Hippocampal formation (tissue), 2 donors: ENCODE data around the gene C3.

ENCODE experiments used
- DNase-seq, 2 donors: peaks; one replicate each; lab custom pipeline; 2025; lab: John Stamatoyannopoulos, UW

Gene C3

DNA sequence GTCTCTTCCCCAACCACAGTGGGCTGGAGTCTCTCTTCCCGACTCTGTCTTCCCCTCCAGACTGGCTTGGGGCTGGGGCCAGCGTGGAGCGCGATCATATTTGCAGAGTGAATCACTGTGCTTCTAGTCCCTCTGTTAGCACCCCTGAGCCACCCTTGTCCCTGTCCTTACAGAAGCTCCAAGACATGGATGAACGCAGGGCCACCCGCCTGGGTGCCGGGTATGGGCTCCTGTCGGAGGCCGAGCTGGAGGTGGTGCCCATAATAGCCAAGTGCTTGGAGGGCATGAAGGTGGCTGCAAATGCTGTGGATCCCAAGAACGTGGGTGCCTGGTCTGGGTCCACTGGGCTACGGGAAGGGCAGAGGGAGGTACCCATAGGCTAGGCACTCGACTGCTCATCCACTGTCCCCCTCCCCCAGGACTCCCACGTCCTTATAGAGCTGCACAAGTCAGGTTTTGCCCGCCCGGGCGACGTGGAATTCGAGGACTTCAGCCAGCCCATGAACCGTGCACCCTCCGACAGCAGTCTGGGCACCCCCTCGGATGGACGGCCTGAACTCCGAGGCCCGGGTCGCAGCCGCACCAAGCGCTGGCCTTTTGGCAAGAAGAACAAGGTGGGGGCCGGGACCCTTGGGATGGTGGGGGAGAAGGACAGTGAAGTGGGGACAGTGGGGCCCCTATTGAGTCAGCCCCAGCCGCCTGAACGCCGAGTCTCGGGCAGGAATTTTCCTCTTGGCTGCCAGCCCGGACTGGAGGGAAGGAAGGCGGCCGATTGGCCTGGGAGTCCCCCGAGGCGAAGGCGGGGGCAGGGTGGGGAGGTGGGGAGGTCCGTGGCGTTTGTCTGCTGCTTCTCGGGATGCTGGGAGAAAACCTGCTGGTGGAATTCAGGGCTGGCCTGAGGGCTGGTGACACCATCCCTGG, 24.2 kb upstream of the C3 start:
- DNase-seq: peak in 1 of 2 donors; percentile 45

DNA sequence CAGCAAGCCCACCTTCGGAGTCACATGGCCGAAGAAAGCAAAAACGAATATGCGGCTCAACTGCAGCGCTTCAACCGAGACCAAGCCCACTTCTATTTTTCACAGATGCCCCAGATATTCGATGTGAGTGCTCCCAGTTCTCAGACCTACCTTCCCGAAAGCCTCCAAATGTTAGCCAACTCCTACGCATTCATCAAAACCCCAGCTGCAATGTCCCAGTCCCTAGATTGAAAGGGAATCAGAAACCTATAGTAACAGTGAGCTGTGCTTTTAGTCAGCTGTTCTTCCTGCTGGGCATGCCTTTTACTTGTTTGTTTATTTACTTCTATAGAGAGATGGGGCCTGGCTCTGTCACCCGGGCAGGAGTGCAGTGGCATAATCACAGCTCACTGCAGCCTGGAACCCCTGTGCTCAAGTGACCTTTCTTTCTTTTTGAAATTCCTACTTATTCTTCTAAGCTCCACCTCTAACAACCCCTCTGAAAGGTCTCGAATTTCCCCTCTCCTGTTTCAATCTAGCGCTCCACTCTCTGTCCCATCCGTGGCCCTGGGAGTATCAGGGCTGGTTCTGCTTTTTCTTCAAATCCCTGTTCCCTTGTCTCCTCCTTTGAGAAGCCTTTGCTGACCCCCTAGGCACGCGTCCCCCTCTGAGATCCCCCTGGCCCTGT, 23.4 kb upstream of the C3 start:
- DNase-seq: no peak

DNA sequence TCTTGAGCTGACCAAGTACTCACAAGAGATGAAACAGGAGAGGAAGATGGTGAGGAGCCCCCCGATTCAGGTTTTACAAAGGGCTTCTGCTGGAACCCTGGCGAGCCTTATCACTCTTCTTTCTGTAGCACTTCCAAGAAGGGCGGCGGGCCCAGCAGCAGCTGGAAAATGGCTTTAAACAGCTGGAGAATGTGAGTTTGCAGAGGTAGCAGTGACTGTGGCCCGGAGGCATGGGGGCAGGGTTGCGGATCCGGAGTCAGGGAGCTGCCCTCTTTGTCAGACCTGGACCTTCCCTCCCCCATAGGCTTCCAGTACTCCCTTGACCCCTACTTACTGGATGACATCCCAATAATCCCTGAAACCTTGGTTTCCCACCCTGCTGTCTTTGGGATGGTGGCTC, 22.6 kb upstream of the C3 start:
- no peak for DNase-seq

DNA sequence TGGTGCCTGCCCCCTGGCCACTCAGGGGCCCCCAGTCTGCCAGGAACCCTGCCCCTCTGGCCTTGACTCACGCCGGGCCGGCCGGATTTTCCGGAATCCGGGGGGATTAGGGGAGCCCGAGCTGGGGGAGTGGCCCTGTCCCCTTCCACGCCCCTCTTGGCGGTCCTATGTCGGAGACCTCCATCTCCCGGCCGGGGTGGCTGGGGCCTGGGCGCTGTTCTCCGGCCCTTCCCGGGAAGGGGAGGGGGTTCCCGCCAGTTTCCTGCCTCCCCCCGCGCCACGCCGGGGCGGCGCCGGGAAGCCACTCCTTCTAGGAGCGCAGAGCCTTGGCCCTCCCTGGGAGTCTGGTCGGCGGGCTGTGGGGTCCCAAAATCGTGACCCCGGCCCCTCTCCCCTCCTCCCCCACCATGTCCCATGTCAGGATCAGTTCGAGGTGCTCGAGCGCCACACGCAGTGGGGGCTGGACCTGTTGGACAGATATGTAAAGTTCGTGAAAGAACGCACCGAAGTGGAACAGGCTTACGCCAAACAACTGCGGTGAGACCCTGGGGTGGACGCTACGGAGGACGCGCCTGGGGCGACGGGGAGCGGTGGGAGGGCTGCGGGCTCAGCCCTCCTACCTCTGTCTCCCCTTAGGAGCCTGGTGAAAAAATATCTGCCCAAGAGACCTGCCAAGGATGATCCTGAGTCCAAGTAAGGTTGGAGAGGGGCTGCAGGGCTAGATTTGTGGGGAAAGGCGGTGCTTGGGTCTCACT, 20.3 kb upstream of the C3 start:
- no peak for DNase-seq

DNA sequence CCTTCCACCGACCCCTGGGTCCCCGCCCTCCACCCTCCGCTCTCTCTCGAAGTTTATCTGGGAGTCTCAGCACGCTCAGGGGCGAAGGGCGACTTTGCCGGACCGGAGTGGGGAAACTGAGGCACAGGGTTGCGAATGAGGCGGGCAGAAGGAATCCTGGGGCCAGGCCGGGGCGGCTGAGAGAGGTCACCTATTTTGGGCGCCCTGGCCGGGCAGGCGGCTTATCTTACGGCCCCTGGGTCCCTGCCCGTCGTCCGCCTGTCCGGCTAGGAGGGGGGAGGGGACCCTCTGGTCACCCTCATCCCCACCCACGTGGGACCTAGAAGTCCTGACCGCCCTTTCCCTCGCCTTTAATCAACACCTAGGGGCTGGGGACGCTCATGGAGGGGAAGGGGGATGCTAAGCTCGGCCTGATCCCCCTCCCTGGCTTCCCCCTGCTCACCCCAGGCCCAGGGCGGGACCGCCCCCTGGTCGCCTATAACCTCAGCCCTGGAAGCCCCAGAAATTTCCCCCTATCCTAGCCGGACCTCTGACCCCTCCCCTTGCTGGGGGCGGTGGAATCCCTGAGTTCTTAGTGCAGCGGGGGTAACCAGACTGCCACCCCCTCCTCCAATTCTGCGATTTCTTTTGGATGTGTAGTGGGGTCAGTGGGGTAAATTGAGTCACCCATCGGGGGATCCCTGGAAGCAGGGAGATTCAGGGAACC, 19.6 kb upstream of the C3 start:
- DNase-seq: no peak

DNA sequence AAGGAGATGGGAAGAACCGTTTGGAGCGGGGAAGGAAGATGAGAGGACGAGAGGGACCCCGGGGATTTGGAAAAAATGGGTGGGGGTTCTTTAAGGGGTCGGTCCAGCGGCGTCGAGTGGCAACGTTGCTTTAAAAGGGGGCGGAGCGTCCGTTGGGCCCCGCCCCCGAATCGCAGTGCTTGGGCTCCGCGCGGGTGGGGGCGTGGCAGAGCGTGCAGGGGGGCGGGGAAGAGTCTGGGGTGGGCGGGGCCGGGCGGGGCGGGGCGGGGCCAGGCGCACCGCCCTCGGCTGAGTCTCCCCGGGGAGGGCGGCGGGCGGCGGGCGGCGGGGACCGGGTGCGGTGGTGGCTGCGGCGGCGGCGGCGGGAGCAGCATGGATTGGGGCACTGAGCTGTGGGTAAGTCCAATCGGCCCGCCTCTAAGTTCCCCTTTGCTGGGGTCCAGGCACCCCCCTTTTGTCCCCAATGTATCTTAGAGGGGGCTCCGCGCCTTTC, 19.0 kb upstream of the C3 start, which contains the start of gene TRIP10:
TRIP10 (plus strand) TSS at position 291 of the 493 bp plus-strand sequence; CDS start at position 373, 82 bp downstream.
- DNase-seq: peak; percentile 65 to 70

DNA sequence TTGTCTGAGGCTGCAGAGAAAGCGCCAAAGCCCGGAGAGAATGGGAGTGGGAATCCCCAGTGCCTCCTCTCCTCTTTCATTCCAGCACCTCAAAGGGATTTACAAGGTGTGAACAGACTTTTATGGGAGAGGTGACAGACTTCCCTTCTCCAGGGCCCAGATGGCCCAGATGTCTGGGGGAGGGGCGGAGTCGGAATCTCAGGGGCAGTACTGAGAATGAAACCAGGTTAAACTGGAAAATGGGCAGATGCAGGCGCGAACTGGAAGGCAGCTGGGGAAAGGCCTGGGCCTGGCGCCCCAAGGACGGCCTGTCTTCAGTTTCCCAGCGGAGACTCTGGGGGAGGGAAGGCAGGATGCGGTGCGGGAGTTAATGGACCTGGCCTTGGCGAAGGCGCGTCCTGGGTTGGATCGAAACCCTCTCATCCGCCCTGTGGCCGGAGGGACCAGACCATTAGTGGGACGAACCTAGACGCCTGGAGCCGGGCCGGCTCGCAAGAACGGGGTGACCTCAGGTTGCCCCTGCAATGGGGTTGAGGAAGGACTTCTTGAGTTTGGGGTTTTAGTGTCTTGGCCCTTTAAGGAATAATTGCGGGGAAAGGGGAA, 18.4 kb upstream of the C3 start:
- DNase-seq: no peak

DNA sequence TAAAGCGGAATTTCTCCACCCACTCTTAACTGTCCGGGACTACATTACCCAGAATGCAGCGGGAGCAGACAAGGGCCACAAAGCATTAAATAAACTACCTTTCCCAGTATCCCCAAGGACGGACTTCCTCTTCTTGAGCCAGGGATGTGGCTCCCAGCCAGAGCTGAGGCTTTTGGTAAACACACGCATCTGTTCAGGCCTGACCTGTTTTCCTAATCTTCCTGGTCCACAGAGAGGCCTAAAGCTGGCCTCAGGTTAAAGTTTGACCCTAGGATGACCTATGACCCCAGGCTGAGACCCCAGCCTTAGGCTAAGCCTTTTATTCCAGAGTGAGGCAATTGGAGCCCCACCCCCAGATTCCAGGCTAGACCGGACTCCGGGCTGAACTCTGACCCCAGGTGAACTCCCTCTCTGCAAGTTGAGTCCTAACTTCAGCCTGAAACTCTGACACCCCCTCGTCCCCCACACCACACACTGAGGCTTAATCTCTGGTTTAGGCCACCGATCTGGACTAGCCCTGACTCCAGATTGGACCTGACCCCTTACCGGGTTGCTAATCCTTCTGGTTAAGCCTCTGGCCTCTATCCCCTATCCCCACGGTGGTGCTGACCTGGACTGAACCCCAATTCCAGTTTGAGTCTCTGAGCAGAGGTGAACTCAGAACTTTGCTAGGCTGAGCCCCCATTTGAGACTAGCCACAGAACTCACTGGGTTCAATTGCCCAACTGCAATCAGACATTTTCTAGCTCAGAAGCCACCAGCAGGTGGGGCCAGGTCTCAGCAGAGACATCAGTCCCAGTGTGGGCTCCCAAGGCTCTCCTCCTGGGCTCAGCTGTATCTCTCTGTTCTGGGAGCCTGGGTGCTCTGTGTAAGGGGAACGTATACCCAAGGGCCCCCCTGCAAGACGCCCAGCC, 17.7 kb upstream of the C3 start:
- peak; percentile 64 to 74 for DNase-seq

DNA sequence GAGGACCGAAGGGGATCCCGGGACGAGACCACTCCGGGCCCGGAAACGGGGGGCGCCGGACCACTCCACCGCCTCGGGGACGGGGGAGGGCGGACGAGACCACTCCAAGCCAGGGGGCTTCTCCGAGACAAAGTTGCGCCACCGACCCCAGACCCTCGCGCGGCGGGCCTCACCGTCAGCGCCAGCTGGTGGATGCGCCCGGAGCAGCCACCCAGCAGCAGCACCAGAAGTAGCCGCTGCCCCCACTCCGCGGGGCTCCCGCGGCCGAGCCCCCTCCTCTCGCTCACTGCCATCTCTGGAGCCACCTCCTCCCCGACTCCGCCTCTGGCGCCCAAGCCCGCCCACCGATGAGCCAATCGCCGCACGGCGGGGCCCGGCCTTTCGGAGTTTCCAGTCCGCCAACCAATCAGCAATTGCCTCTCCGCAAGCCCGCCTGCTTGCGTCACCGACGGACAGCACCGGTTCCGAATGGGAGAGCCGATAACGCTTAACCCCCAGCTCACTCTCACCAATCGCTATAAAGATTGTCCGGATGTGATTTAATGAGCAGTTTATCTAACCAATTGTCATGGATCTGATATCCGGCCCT, 16.9 kb upstream of the C3 start, which contains the start of gene GPR108:
GPR108 (minus strand) TSS at position 297 of the 589 bp plus-strand sequence; CDS start at position 293, 4 bp downstream.
- DNase-seq: peak; percentile 100

DNA sequence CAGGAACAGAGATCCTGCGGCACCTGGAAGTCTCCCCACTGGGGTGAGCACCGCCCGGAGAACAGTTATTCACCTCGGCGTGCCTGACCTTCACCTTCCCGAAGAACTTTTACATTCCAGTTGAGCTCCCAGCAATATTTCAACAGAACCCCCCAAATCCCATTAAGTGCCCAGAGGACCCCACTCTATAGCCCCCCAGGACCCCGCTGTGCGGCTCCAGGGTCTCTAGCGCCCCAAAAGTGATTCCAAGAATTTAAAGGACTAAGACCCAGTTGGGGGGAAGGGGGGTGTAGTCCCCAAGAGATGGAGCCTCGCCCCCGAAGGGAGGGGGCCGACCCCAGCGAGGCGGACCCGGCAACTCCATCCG, 16.4 kb upstream of the C3 start:
- DNase-seq: no peak

DNA sequence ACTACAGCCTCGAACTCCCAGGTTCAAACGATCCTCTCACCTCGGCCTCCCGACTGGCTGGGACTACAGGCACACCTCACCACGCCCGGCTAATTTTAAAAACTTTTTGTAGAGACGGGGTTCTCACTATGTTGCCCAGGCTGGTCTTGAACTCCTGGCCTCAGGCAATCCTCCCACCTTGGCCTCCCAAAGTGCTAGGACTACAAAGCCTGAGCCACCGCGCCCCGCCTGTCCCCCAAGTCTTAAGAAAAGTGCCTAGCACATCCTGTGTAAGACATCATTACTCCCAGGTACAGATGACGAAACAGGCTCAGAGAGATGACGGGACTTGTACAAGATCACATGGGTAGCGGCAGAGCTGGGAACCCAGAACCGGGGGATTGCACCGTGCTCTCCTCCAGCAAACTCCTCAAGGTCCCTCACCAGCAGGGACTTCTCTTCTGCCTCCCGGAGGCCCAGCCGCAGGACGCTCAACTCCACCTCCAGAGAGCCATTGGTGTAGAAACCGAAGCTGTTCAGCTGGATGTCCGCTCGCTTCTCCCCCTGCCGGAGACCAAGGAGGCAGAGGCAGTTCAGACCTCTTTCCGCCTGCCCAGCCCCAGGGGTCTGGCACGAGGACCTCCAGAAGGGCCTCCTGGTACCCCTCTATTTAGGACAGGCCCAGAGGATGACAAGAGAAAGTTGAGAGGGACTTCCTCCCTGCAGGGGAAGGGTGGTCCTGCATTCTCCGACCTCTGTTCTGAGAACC, 15.9 kb upstream of the C3 start:
- DNase-seq: peak; percentile 20 to 45

DNA sequence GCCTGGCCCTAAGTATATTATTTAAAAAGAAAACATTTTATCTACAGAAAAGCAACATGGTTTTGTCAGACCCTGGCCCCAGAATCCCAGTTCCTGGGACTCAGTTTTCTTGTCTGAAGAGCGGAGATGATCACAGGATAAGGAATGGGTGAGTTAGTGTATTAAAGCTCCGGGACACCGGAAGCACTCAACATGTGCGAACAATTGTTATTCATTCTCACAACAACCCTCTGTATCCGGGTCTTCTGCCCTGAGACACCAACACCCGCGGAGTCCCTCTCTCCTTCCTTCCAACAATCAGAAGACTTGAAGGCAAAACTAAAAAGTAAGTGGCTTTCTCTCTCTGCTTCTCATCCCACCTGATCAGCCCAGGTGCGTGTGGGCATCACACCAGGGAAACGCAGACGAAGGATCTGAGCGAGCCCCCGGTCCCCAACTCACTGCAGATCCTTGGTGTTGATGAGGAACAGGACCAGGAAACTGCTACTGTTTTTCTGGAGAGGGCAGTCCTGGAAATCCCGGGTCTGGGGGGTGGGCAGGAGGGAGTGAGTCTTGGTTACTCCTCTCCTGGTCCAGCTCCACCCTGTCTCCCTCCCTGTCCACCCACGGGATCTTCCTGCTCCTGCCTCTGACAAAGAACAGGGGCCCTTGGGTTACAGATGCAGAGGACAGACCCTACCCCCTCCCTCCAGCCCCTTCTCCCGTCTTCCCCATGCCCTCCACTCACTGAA, 14.9 kb upstream of the C3 start:
- DNase-seq: no peak

DNA sequence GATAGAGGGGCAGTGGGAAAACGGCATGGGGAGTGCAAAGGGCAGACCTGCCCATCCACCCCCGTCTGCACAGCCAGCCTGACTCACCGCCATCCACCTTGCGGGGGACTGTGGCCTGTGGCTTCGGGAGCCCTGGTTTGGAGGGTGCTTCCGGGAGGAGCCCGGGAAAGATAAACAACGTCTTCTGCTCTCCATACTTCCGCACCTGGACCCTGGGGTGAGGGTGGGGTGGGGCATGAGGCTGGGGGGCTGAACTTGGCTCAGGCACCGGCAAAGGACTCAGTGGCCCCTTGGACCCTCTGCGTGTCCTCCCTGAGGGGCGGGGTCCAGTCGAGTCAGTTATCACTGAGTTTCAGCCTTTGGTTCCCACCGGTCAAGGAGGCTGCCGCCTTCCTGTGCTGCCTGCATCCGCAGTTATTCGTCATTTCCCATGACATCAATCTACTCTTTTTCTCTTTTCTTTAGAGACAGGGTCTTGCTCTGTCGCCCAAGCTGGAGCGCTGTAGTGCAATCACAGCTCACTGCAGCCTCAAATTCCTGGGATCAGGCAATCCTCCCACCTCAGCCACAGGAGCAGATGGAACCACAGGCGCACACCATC, 13.7 kb upstream of the C3 start:
- DNase-seq: no peak

DNA sequence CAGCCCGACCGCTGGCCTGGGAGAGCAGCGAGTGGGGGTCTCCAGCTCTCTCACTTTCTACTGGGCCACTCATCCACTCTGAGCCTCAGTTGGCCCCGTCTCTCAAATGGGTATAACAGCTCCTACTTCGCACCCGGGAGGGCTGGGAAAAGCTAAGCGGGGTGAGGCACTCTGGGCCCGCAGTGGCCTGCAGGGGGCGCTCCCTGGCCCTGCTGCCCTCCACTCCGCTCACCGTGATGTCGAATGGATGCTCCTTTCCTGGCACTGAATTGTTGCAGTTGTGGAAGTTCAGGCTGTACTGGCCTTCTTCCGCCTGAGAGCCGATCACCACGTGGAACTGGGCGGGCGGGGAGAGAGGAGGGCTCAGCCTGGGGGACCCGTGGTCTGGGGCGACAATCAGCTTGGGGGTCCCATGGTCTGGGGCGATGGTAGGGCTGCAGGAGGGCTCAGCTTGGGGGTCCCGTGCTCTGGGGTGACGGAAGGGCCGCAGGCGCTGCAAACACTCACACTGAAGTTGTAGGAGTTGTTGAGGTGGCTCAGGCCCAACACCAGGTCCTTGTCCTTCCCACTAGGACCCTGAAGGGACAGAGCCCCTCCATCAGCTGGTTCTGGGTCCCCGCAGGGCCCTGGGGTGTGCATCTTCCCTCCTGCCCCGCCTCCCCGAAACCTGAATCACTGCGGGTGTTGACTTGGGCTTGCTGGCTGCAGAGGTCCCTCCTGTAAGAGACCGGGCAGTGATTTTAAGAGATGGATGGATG, 13.1 kb upstream of the C3 start:
- no peak for DNase-seq

DNA sequence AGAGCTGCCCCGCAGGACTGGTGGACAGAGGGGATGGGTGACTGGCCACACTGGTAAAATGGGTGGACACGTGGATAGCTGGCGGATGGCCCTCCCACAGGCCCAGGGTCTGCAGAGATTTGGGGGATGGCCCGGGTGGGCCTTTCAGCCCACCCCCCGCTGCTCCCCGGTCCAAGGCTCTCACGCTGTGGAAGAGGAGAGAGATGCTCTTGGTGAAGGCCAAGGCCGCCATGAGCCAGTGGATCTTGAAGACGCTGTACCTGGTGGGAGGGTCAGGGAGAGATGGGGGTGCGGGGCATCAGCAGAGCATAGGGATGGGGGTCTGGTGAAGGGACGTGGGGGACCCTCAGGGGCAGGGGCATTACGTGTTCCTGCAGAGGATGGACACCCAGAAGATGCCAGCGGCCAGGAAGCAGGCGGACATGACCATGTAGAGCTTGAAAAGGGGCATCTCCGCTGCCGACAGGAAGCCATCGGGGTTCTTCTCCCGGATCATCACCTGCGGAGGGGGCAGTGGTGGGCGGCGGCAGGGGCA, 12.4 kb upstream of the C3 start:
- no peak for DNase-seq

DNA sequence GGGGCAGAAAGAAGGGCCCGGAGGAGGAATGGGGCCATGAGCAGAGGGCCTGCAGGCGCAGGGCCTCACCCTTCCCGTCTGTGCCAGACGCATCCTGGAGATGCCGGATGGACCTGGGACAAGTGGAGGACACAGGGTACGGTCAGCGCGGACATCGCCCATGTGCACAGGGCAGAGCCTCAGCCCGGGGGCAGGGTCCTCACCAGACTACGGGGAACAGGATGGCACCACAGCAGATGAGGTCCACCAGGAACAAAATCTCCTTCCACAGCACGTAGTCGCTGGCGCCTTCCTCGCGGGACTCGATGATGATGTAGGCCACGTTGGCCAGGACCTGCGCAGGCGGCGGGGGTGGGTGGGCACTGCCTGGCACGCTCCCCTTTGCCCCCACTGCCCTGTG, 11.4 kb upstream of the C3 start:
- no peak for DNase-seq
